ENCODE data around the gene ETFA.

Gene ETFA

GRCh38 chr15:76337059-76337695 lies 25.9 kb upstream of the ETFA start:
- TF ChIP-seq ZNF274 (IDR thresholded peaks at IDR 0.05; ENCODE audit: low read depth, low read length): no peak

DNA sequence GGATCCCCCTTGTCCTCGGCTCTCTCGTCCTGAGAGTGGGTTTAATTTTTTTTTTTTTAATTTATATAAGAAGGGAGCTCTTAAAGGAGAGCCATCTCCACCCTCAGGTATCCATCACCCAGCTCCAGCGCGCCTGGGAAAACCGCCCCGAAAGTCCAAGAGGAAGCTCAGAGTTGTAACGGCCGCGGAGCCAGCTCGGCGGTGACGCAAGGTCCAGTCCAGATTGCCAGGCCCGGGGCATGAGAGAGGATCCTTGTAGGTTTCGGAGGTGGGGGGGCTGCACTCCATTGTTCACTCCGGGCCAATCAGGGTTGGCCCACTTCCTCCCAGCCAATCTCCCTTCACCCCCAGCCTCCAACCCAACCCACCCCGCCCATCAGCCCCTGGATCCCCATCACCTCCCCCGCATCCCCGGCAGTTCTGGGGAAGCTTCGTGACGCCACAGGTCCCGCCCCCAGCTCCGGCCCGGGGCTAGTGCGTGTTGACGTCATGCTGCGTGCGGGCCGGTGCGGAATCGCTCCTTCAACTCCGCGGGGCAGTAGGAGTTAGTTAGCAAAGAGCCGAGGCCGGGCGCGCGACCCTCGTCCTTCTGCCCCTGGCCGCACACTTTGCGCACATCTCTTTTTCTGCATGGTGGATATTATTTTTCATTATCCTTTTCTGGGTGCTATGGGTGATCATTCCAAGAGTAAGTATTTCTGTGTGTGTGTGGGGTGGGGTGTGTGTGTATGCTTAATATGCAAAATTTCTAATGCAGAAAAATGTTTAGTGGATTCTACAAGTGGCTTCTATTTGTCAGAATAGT lies 25.2 kb upstream of the ETFA start, which contains the start of gene ISL2:
ISL2 (plus strand) TSS at position 520 of the 805 bp plus-strand sequence; CDS start at position 631, 111 bp downstream.
- no peak for TF ChIP-seq ZNF274 (IDR thresholded peaks at IDR 0.05; ENCODE audit: low read depth, low read length)
- H3K4me3 ChIP-seq (ENCODE audit: low read length): peak within 1 kb of the TSS; percentile 75

More at GRCh38 chr15:76337059-76337695, 25.9 kb upstream of the ETFA start:
- peak overlapping the region; percentile 75 for H3K4me3 ChIP-seq (ENCODE audit: low read length)

DNA sequence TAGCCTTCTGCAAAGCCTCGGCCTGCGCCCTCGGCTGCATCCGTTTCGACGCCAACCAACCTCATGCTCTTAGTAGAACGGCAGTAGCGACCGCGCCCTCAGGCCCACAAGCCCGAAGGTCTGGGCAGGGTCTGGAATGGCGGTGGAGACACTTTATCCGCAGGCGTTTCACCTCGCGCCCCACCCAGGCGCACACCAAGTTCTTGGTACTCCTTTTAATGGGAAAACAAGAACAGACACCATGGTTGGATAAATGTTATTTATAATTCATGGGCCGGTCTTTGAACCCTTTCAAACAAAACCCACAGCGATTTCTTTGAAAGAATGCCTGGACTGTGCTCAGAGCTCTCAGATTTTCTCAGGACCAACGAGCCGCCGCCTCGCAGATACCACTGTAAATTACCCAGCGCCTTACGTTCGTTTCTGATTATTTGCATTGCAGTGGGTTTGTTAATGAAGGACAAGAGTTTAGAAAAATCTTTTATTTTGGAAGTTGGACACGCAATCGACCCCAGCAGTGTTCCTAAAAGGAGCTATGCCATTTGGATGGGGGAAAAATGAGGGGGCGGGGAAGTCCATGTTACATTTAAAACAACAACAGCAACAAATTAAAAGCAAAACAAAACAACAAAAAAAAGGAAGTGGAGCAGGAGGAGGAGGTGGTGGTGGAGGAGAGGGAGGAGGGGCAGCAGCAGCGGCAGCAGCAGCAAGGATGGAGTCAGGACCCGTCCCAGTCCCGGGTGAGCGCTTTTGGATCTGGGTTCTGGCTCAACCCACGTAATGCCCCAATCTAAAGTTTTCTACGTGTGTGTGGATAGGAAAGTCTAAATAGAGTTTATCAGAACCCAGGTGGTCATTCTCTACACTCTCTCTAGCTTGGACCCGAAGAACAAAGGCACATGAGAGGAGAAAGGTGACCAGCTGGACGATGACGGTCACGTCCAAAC lies 24.3 kb upstream of the ETFA start:
- peak overlapping the region; percentile 75 for H3K4me3 ChIP-seq (ENCODE audit: low read length)
- no peak for TF ChIP-seq ZNF274 (IDR thresholded peaks at IDR 0.05; ENCODE audit: low read depth, low read length)

GRCh38 chr15:76334438-76335306 lies 23.4 kb upstream of the ETFA start:
- H3K4me3 ChIP-seq (ENCODE audit: low read length): no peak overlapping the region; the same call in 1 of the 2 replicates
- TF ChIP-seq ZNF274 (IDR thresholded peaks at IDR 0.05; ENCODE audit: low read depth, low read length): no peak

DNA sequence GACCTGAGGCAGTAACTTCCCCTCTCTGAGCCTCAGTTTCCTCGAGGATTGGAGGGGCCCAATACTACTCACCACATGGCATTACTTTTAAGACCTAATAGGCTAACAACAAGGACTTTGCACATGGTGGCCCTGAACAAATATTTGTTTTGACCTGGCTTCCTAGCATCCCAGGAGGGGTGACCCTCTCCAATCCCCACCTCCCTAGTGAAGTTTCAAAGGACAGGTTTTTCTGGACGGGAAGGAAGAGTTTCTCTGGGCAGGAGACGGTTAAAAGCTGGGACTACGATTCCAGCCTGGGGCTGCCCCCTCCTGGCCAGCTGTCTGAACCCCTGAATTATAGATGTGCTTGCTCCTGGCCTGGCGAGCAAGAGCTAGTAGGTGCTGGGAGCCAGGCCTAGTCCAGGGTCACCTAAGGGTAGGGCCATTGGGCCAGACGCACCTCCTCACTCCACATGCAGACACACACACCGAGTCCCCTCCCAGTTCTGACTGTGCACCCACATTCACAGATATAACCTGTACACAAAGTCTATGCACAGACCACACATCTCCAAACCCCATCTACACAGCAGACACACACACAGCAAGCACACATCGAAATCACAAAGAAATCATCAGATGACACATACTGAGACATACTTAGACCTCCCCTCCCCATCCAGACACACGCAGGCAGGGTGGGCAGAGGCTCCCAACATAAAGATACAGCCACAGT lies 22.6 kb upstream of the ETFA start:
- TF ChIP-seq ZNF274 (IDR thresholded peaks at IDR 0.05; ENCODE audit: low read depth, low read length): no peak

GRCh38 chr15:76333309-76333708 lies 22.0 kb upstream of the ETFA start:
- no peak overlapping the region for H3K4me3 ChIP-seq (ENCODE audit: low read length)
- no peak for TF ChIP-seq ZNF274 (IDR thresholded peaks at IDR 0.05; ENCODE audit: low read depth, low read length)

More for the DNA sequence above, 22.6 kb upstream of the ETFA start:
- no peak overlapping the region for H3K4me3 ChIP-seq (ENCODE audit: low read length)

- TF ChIP-seq ZNF274 (IDR thresholded peaks at IDR 0.05; ENCODE audit: low read depth, low read length): no peak
- no peak overlapping the region for H3K4me3 ChIP-seq (ENCODE audit: low read length)
Observed at GRCh38 chr15:76332796-76333195, 21.5 kb upstream of the ETFA start.

DNA sequence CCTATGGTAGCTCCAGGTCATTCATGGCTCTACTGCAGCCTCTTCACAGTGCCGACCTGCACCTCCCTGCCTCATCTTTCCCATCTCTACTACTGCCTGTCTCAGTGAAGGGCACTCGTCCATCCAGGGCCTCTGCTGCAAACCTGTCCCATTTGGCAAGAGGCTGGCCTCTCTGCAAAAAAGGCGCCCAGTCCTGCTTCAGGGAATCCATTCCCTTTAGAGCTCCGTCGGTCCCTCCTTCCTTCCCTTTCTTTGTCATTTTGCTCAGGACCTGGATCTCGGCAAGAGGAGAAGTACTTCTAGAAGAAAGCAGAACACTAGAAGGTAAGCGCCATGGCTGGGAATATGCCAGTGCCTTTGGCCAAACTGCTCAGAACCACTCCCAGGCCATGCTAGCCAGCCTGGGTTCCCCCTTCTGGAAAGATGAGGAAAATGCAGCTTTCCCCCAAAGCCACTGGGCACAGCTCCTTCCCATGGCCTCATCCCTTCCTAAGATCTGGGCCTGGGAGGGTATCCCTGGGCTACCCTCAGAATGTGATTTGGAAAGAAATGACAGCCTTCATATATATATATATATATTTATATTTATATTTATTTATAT lies 18.9 kb upstream of the ETFA start:
- no peak overlapping the region for H3K4me3 ChIP-seq (ENCODE audit: low read length)
- TF ChIP-seq ZNF274 (IDR thresholded peaks at IDR 0.05; ENCODE audit: low read depth, low read length): no peak

DNA sequence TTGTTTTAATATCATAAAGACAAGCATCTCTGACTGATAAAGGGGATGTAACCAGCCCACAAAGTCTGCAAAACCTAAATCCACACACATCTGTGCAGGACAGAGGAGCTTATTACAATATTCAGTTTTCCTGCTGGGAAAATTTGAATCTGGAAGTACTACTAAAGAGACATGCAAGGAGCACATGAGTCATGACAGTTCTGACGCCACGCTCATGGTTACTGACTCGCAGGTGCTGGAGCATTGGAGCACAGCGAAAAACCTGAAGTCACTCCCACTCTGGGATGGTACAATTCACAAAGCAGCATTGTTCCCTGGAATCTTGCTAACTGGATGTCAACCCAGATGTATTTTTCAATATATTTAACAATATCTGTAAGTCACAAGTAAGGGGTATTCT lies 17.7 kb upstream of the ETFA start:
- H3K4me3 ChIP-seq (ENCODE audit: low read length): no peak overlapping the region
- no peak for TF ChIP-seq ZNF274 (IDR thresholded peaks at IDR 0.05; ENCODE audit: low read depth, low read length)

DNA sequence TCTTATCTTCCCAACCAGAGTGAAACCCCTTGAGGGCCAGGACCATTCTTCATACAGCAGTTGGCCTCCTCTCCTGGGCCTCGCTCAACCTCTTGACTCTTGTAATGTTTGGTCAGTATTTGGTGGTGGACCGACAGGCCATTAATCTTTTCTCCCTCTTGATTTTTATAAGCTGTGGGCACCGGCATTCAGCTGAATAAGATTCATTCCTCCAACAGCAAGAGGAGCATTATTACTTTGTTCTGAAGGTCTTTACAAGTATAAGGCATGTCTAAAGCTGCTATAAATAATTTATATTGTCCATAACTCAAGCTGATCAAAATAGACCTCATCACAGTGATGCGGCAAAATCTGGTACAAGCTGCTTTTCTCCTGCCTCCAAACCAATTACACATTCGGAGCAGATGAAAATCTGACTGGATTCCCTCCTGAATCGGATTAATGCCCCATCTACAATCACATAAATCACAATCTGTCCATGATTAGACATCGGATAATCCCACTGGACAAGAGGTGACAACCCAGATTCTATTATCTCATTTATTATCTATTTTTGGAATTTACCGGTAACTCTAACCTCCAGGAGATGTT lies 16.9 kb upstream of the ETFA start:
- TF ChIP-seq ZNF274 (IDR thresholded peaks at IDR 0.05; ENCODE audit: low read depth, low read length): no peak

DNA sequence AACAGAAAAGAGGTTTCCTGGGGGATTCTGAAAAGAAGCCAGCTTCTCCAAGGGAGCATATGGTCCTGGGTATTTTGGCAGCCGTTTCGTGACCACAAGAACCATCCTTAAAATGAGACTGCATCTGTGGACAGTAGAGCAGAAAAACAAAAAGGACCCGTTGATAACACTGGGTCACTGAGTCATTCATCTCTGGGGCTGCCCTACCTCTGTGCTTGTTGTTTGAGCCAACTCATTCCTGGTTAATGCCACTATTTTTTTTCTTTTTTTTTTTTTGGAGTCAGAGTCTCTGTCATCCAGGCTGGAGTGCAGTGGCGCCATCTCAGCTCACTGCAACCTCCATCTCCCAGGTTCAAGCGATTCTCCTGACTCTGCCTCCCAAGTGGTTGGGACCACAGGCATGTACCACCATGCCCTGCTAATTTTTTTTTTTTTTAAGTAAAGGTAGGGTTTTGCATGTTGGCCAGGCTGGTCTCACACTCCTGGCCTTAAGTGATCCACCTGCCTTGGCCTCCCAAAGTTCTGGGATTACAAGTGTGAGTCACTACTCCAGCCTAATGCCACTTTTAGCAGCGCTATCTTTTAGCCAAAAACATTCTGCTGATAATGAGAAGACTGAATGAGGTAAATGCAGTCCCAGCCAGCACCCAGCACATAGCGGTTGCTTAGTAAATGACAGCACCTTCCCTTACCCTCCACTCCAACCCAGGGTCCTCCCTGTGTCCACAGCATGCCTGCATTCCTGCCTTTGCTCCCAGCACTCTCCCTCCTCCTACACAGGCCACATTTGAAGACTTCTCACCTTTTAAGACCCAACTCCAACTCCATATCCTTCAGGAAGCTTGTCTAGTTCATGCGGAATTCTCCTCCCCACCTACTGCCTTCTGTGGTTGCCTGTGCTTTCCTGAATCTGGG lies 16.2 kb upstream of the ETFA start:
- no peak for TF ChIP-seq ZNF274 (IDR thresholded peaks at IDR 0.05; ENCODE audit: low read depth, low read length)
- no peak overlapping the region for H3K4me3 ChIP-seq (ENCODE audit: low read length)

More for the DNA sequence above, 16.9 kb upstream of the ETFA start:
- H3K4me3 ChIP-seq (ENCODE audit: low read length): no peak overlapping the region
